ENCODE measurements around the gene KRTCAP3. TPM values are rescaled to one million over a fixed set of nuclear protein-coding genes. Genes with fewer than 3 reads are reported as not detected.

KRTCAP3 gene
- total and polyA plus RNA-seq, 4 experiments from 2014 or later, result 1.8 to 23.9 (median 16.5) TPM

DNA sequence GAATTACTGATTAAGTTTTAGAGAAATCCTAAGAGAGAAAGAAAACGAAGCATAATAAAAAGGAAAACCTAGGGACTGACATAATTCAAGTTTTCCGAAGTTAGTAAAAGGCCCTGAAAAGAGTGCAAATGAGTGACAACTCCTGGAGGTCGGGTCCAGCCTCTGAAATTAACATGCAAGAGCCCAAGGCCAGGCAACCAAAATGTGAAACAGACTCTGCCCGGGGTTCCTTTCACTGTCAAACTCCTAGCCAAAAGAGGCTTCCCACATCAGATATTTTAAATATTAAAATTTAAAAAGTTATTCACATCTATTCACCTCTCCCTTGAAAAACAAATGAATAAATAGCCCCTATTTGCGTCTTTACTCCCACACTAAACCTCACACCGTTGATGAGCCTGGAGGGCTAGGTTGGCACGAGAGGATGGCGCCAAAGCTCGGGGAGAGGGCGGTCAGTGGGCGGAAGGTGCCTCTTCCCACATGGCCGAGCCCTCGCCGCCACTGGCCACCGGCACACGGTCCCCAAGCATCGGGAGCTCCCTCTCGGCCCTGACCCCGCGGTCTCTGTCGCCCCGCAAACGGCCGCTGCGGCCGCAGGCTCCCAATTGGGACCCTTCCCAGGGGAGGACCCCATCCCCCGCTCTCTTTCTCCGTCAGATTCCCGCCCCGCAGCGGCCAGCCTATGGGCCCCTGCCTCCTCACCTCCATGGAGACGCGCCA lies 33.4 kb upstream of the KRTCAP3 start:
- POLR2A ChIA-PET (ENCODE audit: partially characterized antibody), result interaction anchor here (1.0 to 5.0 kb wide), 16 partner anchors 8 to 337 kb away, joined by 3 to 82 read pairs (median 8); partner anchors contain the start of genes CCDC121, EIF2B4, GPN1 and GTF3C2

DNA sequence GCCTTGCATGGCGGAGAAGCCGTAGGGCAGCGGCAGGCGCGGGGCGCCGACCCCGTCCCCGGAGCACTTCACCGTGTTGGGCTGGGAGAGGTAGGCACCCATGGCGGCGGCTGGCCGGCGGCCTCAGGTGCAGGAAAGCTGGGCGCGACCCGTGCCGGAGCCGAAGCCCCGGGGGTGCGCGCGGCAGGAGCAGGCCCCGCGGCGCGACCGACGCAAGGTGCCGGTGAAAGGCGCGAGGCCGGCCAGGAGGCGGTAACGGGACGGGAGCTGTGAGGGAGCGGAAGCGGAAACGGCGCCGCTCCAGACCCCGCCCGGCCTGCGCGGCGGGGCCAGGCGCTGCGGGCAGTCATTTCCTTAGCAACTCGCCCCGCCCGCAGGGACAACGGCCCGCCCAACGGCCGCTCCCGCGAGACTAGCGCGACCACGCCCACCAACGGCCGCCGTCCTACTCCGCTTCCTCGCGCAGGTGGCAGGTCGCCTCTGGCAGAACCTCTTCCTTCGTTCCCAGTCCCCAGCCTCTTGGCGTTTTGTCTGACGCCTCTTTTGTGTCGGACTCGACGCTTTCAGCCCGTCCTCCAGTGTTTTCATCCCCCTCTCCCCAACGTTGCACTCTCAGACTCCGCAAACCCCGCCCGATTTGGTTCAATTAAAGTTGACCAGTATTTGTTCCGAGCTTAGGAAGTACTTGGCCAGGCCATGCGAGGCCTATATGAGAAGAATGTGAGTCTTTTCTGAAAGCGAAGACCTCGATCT lies 32.7 kb upstream of the KRTCAP3 start, which contains the start of gene PPM1G:
PPM1G (minus strand) TSS at position 271 of the 753 bp plus-strand sequence; CDS start at position 102, 169 bp downstream.
- peak; percentile 94 to 95 (median 94) for DNase-seq
- H3K27ac ChIP-seq (ENCODE audit: low read depth, low read length), result peak within 1 kb of the TSS; percentile 85
- peaks cover 25 to 47% (median 34%) of the 10 kb centered on the region in 4 donors for H3K4me1 Mint-ChIP-seq
- no peaks in the 10 kb centered on the region for H3K9me3 Mint-ChIP-seq
- H3K27me3 ChIP-seq (ENCODE audit: insufficient read depth, low read length), result no peaks in the 10 kb centered on the region
- ChIA-PET POLR2A (ENCODE audit: partially characterized antibody) (interaction anchor here (0.8 to 5.0 kb wide), 19 partner anchors 9 to 338 kb away, joined by 3 to 82 read pairs (median 7); partner anchors contain the start of genes CCDC121, EIF2B4, GPN1 and GTF3C2), CTCF (ENCODE audit: partially characterized antibody) (interaction anchor here (1.2 to 2.0 kb wide), 4 partner anchors 18 to 39 kb away, joined by 4 to 11 read pairs (median 8); partner anchors contain the start of genes EIF2B4 and SNX17)
- peak within 1 kb of the TSS; percentile 87 to 94 (median 90) for H3K4me3 Mint-ChIP-seq
- no peaks in the 10 kb centered on the region for H3K36me3 ChIP-seq (ENCODE audit: insufficient read depth, low read length)
- peak within 1 kb of the TSS; percentile 91 to 99 (median 96) for H3K27ac Mint-ChIP-seq
- H3K4me3 ChIP-seq (ENCODE audit: low read length in 2 of 2), result peak within 1 kb of the TSS; percentile 61 to 92
- peaks cover 4 to 10% of the 10 kb centered on the region in 2 donors for H3K36me3 Mint-ChIP-seq
- intact Hi-C loops (cut with micrococcal nuclease), result loop anchor here (1.0 to 10.0 kb wide), 6 partner anchors 19 to 195 kb away; partner anchors contain the start of genes ATRAID, CAD, EIF2B4 and GTF3C2
- H3K4me1 ChIP-seq (ENCODE audit: insufficient read depth, low read length), result peaks cover 36% of the 10 kb centered on the region
- H3K9me3 ChIP-seq (ENCODE audit: control insufficient read depth in 1 of 2, low read length in 2 of 2), result no peaks in the 10 kb centered on the region
- peaks cover 1 to 2% of the 10 kb centered on the region in 2 donors for H3K27me3 Mint-ChIP-seq

More for the DNA sequence above, 33.4 kb upstream of the KRTCAP3 start:
- Histone ChIP-seq H3K4me1 (ENCODE audit: insufficient read depth, low read length) (peaks cover 36% of the 10 kb centered on the region), H3K9me3 (ENCODE audit: control insufficient read depth in 1 of 2, low read length in 2 of 2) (no peaks in the 10 kb centered on the region), H3K36me3 (ENCODE audit: insufficient read depth, low read length) (no peaks in the 10 kb centered on the region), H3K27ac (ENCODE audit: low read depth, low read length) (peak overlapping the region; percentile 85), H3K4me3 (ENCODE audit: low read length in 2 of 2) (peak overlapping the region; percentile 61 to 92), H3K27me3 (ENCODE audit: insufficient read depth, low read length) (no peaks in the 10 kb centered on the region)
- Mint-ChIP-seq H3K36me3 (peaks cover 4 to 10% of the 10 kb centered on the region in 2 donors), H3K9me3 (no peaks in the 10 kb centered on the region), H3K27ac (peak overlapping the region; percentile 77 to 94 (median 90)), H3K4me1 (peaks cover 26 to 49% (median 38%) of the 10 kb centered on the region in 4 donors), H3K27me3 (peaks cover 1 to 2% of the 10 kb centered on the region in 2 donors), H3K4me3 (peak overlapping the region; percentile 81 to 91 (median 87))
- DNase-seq, result peak in 1 of 5 donors; percentile 7
- intact Hi-C loops (cut with micrococcal nuclease), result loop anchor here (1.0 to 10.0 kb wide), 6 partner anchors 20 to 194 kb away; partner anchors contain the start of genes ATRAID, CAD, EIF2B4 and GTF3C2
- CTCF ChIA-PET (ENCODE audit: partially characterized antibody), result interaction anchor here (1.8 to 2.0 kb wide), 2 partner anchors 21 to 39 kb away, joined by 10 to 11 read pairs; partner anchors contain the start of genes EIF2B4 and SNX17

- H3K4me1 Mint-ChIP-seq, result peaks cover 14 to 25% (median 18%) of the 10 kb centered on the region in 4 donors
- H3K4me3 Mint-ChIP-seq, result no peak overlapping the region
- peaks cover 1 to 2% of the 10 kb centered on the region in 2 donors for H3K27me3 Mint-ChIP-seq
- H3K36me3 Mint-ChIP-seq, result peaks cover 0 to 7% of the 10 kb centered on the region in 2 donors
- H3K4me3 ChIP-seq (ENCODE audit: low read length in 2 of 2), result no peak overlapping the region
- no peaks in the 10 kb centered on the region for H3K36me3 ChIP-seq (ENCODE audit: insufficient read depth, low read length)
- H3K27ac ChIP-seq (ENCODE audit: low read depth, low read length), result no peak overlapping the region
- H3K27me3 ChIP-seq (ENCODE audit: insufficient read depth, low read length), result no peaks in the 10 kb centered on the region
- peaks cover 18% of the 10 kb centered on the region for H3K4me1 ChIP-seq (ENCODE audit: insufficient read depth, low read length)
- no peaks in the 10 kb centered on the region for H3K9me3 ChIP-seq (ENCODE audit: control insufficient read depth in 1 of 2, low read length in 2 of 2)
- H3K9me3 Mint-ChIP-seq, result no peaks in the 10 kb centered on the region
- ChIA-PET CTCF (ENCODE audit: partially characterized antibody) (no interaction called here), POLR2A (ENCODE audit: partially characterized antibody) (no interaction called here)
- DNase-seq, result no peak
- H3K27ac Mint-ChIP-seq, result peak overlapping the region in 2 of 7 donors; percentile 14 to 62
- intact Hi-C loops (cut with micrococcal nuclease), result no loop called here
Measured at GRCh38 chr2:27412419-27413152, 29.6 kb upstream of the KRTCAP3 start.

- Histone ChIP-seq H3K4me3 (ENCODE audit: low read length in 2 of 2) (no peak overlapping the region), H3K27me3 (ENCODE audit: insufficient read depth, low read length) (no peaks in the 10 kb centered on the region), H3K9me3 (ENCODE audit: control insufficient read depth in 1 of 2, low read length in 2 of 2) (no peaks in the 10 kb centered on the region), H3K27ac (ENCODE audit: low read depth, low read length) (no peak overlapping the region), H3K4me1 (ENCODE audit: insufficient read depth, low read length) (no peaks in the 10 kb centered on the region), H3K36me3 (ENCODE audit: insufficient read depth, low read length) (no peaks in the 10 kb centered on the region)
- Mint-ChIP-seq H3K9me3 (no peaks in the 10 kb centered on the region), H3K27ac (peak overlapping the region in 1 of 7 donors; percentile 75), H3K36me3 (no peaks in the 10 kb centered on the region), H3K4me1 (peaks cover 0 to 4% (median 4%) of the 10 kb centered on the region in 4 donors), H3K27me3 (peaks cover 1 to 2% of the 10 kb centered on the region in 2 donors), H3K4me3 (no peak overlapping the region)
- DNase-seq, result no peak
- intact Hi-C loops (cut with micrococcal nuclease), result no loop called here
- ChIA-PET POLR2A (ENCODE audit: partially characterized antibody) (no interaction called here), CTCF (ENCODE audit: partially characterized antibody) (no interaction called here)
Measured at GRCh38 chr2:27416151-27416550, 26.0 kb upstream of the KRTCAP3 start.

GRCh38 chr2:27420996-27421395 lies 21.2 kb upstream of the KRTCAP3 start:
- H3K4me3 ChIP-seq (ENCODE audit: low read length in 2 of 2), result no peak overlapping the region
- Mint-ChIP-seq H3K27ac (no peak overlapping the region), H3K4me1 (no peaks in the 10 kb centered on the region), H3K27me3 (no peaks in the 10 kb centered on the region), H3K36me3 (no peaks in the 10 kb centered on the region), H3K9me3 (no peaks in the 10 kb centered on the region), H3K4me3 (no peak overlapping the region)
- no peaks in the 10 kb centered on the region for H3K4me1 ChIP-seq (ENCODE audit: insufficient read depth, low read length)
- no peaks in the 10 kb centered on the region for H3K27me3 ChIP-seq (ENCODE audit: insufficient read depth, low read length)
- POLR2A ChIA-PET (ENCODE audit: partially characterized antibody), result no interaction called here
- no peak overlapping the region for H3K27ac ChIP-seq (ENCODE audit: low read depth, low read length)
- intact Hi-C loops (cut with micrococcal nuclease), result no loop called here
- no peaks in the 10 kb centered on the region for H3K36me3 ChIP-seq (ENCODE audit: insufficient read depth, low read length)
- CTCF ChIA-PET (ENCODE audit: partially characterized antibody), result no interaction called here
- no peaks in the 10 kb centered on the region for H3K9me3 ChIP-seq (ENCODE audit: control insufficient read depth in 1 of 2, low read length in 2 of 2)
- DNase-seq, result no peak

DNA sequence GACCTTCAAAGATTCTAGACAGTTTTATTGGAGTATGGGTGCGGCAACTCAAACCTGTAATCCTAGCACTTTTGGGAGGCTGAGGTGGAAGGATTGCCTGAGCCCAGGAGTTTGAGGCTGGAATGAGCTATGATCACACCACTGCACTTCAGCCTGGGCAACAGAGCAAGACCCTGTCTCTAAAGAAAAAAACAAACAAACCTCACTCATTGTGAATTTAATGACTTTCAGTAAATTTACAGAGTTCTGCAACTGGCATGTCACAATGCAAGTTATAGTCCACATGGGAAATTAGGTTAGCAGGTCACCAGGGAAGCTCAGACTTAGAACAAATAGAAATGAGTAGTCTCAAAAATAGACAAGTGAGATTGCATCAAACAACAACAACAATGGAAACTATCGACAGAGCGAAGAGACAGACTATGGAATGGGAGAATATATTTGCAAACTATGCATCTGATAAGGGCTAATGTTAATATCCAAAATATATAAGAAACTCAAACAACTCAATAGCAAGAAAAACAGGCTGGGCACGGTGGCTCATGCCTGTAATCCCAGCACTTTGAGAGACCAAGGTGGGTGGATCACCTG lies 20.4 kb upstream of the KRTCAP3 start:
- POLR2A ChIA-PET (ENCODE audit: partially characterized antibody), result no interaction called here
- no peaks in the 10 kb centered on the region for H3K27me3 ChIP-seq (ENCODE audit: insufficient read depth, low read length)
- H3K4me1 ChIP-seq (ENCODE audit: insufficient read depth, low read length), result no peaks in the 10 kb centered on the region
- intact Hi-C loops (cut with micrococcal nuclease), result no loop called here
- H3K4me3 ChIP-seq (ENCODE audit: low read length in 2 of 2), result no peak overlapping the region
- H3K9me3 ChIP-seq (ENCODE audit: control insufficient read depth in 1 of 2, low read length in 2 of 2), result no peaks in the 10 kb centered on the region
- Mint-ChIP-seq H3K27me3 (no peaks in the 10 kb centered on the region), H3K4me1 (no peaks in the 10 kb centered on the region), H3K4me3 (no peak overlapping the region), H3K27ac (no peak overlapping the region), H3K36me3 (no peaks in the 10 kb centered on the region), H3K9me3 (no peaks in the 10 kb centered on the region)
- H3K27ac ChIP-seq (ENCODE audit: low read depth, low read length), result no peak overlapping the region
- CTCF ChIA-PET (ENCODE audit: partially characterized antibody), result no interaction called here
- DNase-seq, result peak in 1 of 5 donors; percentile 22
- no peaks in the 10 kb centered on the region for H3K36me3 ChIP-seq (ENCODE audit: insufficient read depth, low read length)
